ENCODE measurements around the gene SSC5D. TPM values are rescaled to one million over a fixed set of nuclear protein-coding genes. Genes with fewer than 3 reads are reported as not detected.
A peak's percentile ranks its signal among the peaks of the same experiment; 100 is the strongest.

The SSC5D gene
- total RNA-seq, 1 donor from 2014 or later: 0.13 TPM

DNA sequence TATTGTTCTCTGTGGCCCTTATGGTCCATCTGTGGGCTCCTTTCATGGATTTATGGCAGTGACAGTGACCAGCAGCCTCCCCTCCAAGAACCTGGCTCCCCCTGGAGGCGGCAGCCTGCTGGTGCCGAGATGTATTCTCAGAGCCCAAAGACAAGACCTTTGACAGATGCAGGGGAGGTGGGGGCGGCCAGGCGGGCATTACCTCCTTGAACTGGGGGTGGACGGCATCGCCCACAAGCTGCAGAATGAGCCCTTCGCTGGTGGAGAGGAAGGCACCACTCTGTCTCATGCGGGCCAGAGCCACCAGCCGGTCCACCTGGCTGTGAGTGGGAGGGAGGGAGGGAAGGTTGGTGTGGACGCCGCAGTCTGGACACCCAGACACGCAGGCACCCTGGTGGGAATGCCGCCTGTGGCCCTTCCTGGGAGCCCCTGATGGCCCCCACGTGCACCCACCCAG is 33.4 kb upstream of the SSC5D start:
- no peak for DNase-seq (ENCODE audit: low read depth, low spot score)

DNA sequence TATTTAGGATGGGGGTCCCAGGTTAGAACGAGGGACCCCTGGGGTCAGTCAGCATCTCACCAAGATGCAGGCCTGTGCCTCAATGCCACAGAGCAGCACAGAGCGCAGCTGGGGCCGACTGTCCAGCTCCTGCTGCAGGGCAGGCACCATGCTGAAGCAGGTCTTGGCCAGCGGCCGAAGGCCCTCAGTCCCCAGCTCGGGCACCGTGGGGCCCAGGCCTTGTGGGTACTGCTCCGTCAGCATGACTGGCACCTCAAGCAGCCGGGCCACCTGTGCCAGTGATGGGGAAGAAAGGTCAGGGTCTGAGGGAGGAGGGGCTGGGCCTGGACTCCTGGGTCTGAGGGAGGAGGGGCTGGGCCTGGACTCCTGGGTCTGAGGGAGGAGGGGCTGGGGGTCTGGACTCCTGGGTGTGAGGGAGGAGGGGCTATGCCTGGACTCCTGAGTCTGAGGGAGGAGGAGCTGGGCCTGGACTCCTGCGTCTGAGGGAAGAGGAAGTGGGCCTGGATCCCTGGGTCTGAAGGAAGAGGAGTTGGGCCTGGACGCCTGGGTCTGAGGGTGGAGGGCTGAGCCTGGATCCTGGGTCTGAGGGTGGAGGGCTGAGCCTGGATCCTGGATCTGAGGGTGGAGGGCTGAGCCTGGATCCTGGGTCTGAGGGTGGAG is 32.5 kb upstream of the SSC5D start:
- no peak for DNase-seq (ENCODE audit: low read depth, low spot score)

DNA sequence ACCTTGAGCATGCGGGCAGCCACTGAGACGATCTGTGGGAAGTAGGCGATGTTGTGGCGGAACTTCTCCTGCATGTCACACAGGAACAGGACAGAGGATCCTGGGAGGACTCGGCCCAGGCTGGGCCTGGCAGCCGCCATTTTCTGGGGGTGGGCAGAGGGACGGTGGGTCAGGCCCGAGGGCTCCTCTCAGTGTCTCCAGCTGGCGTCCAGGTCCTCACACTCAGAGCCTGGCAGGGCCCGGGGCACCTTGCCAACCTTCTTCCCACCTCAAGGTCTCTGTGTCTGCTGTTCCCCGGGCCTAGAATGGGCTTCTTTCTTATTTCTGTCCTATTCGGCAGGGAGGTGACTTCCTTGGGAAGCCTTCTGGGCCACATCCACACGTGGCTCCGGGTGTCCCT is 31.9 kb upstream of the SSC5D start:
- DNase-seq (ENCODE audit: low read depth, low spot score): no peak

DNA sequence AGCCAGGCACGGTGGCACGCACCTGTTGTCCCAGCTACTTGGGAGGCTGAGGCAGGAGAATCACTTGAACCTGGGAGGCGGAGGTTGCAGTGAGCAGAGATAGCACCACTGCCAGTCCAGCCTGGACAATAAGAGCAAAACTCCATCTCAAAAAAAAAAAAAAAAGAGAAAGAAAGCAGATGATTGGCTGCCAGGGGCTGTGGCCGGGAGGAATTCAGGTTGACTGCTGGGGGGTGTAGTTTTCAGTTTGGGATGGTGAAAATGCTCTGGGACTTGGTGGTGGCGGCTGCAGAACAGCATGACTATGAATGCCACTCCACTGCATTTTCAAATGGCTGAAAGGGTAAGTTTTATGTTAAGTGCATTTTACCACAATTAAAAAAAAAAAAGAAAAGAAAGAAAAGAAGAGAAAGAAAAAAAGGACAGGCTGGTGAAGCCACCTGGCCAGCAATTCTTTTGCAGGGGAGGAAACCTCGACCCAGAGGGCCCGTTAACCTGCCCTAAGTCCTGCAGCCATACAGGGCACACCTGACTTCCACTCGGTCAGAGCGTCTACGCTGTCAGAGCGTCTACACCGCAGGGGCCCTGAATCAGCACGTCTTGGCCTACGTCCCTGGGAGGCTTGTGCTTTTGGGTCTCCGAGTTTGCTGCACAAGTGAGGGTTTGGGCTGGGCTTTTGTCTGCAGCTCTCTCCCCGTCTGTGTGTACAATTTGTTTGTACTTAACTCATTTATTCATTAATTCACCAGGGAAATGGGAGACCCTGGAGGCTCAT is 30.4 kb upstream of the SSC5D start:
- DNase-seq (ENCODE audit: low read depth, low spot score): no peak

DNA sequence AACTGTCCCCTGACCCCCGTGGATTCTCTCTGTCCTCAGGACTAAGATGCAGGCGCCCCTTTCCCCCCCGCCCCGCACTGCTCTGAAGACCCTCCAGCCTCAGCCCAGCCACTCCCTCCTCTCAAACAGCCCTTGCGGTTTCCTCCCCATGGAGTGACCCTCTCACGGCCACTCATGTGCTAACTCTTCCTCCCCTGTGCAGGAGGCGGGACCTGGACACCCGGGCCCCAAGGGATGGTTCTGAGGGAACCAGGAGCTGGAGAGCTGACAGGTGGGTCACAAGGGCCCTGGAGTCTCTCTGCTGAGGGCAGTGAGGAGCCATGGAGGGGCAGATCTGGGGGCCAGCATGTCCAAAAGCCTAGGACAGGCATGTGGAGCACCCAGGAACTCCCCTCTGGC is 28.7 kb upstream of the SSC5D start:
- no peak for DNase-seq (ENCODE audit: low read depth, low spot score)

DNA sequence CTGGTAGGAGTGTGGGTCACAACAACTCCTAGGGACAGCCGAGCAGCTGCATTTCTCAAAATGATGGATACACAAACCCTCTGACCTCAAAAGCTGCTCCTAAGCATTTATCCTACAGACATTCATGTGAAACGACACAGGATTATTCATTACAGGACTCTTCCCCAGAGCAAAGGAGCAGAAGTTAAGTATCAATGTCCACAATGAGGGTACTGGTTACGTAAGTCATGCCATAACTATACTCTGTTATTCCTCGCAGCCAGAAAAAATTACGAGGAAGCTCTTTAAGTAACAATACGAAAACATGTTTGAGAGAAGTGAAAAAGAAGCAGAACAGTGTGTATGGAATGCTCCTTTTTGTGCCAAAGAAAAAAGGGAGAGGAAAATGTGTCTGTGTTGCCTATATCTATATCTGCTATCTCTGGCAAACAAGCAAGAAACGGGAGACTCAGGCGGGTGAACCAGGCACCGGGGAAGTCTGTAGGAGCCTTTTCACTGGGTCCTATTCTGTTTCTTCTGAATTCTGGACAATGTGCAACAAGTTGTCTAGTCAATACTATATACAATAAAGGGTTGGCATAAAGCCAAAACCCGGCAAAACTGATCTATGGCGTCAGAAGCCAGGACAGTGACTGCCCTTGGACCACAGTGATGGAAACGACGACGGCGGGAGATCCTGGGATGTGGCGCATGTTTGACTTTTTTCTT is 28.1 kb upstream of the SSC5D start:
- DNase-seq (ENCODE audit: low read depth, low spot score): no peak

DNA sequence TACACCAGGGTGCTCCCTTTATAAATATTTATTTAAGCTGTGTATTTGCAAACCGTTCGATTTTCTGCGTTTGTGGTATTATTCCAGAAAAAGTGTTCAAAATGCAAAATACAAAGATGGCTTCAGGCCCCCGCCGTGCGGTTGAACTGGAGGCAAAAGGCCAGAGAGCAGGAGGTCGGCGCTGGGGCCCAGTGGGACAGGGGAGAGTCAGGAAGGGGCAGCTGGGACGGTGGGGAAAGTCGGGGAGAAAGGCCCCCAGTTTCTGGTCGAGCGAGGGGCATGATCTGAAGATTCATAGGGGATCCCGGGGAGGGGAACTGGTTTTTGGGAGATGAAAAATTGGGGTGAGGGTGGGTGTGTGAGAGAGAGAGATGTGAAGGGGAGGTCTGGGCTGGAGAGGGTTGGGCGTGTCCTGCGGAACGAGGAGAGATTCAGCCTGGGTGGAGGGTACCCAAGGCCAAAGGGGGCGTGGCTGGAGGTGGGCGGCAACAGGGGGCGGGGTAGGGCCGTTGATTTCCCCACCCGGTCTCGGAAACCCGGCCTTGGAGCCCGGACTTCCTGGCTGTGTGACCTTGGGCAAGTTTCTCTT is 27.5 kb upstream of the SSC5D start:
- no peak for DNase-seq (ENCODE audit: low read depth, low spot score)

DNA sequence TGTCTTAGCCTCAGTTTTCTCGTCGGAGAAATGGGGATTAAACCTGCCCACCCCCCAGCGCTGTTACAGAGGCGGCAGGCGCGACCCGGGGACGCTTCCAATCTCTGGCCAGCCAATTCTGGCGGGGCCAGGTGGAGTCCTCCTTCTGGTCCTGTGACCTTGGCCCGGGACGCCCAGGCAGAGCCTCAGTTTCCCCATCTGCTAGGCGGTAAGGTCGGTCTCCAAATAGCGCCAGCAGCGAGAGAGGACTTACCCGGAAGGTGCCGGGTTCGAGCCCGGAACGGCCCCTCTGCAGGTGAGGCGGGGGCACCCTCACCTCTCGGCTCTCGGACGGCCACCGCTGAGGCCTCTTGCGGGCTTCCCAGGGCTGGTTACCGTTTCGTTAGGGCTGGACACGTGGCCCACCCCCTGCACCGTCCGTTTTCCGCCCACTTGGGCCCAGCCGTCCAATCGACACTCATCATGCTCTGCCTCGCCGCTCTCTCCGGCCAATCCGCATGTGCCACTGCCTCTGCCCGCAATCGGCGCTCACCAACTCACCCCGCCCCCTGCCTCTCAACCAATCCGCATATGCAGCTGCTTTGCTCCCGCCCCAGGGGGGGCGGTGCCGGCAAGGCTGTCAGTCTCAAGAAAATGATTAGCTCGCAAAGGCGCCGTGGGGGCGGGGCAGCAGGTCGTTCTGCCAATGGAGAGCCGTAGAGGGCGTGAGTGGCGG is 26.8 kb upstream of the SSC5D start, which contains the start of gene ISOC2:
ISOC2 (minus strand) TSS at position 384 of the 715 bp plus-strand sequence. CDS start 5,156 bp downstream, outside the sequence.
- peak; percentile 99 for DNase-seq (ENCODE audit: low read depth, low spot score)

DNA sequence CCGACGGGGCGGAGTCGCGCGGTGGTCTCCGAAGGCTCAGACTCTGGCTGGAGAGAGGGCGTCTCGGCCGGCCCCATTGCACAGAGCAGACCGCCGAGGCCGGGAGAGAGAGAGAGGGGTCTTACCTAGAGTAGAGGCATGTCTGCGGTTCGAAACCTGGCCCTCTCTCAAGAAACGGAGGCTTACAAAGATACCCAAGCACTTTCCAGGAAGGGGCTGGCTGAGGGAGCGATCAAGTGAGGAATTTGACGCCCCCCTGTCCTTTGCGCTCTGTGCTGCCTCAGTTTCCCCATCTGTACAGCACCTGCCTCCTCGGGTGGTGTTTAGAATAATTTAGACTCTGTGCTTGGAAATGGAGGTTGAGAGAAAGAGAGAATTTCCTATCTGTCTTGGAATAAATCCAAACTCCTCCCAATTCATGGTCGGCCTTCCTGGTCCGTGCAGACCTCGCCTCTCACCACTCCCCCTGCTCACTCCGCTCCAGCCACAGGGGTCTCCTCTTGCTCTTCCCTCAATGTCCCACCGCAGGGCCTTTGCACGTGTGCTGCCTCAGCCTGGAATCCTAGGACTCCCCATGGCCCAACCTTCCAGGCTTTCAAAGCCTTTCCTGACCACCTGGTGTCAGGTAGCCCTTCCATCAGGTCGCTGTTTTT is 26.1 kb upstream of the SSC5D start:
- DNase-seq (ENCODE audit: low read depth, low spot score): no peak

DNA sequence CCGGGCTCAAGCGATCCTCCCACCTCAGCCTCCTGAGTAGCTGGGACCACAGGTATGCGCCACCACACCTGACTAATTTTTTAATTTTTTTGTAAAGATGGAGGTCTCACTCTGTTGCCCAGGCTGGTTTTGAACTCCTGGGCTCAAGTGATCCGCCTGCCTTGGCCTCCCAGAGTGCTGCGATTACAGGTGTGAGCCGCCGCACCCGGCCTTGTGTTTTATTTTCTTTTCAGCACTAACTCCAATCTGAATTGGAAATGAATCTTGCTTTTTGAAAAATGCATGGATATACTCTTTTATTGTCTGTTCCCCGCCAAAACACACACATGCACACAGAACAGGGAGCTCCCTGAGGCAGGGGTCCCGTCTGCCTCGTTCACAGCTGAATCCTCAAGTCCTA is 25.5 kb upstream of the SSC5D start:
- no peak for DNase-seq (ENCODE audit: low read depth, low spot score)

DNA sequence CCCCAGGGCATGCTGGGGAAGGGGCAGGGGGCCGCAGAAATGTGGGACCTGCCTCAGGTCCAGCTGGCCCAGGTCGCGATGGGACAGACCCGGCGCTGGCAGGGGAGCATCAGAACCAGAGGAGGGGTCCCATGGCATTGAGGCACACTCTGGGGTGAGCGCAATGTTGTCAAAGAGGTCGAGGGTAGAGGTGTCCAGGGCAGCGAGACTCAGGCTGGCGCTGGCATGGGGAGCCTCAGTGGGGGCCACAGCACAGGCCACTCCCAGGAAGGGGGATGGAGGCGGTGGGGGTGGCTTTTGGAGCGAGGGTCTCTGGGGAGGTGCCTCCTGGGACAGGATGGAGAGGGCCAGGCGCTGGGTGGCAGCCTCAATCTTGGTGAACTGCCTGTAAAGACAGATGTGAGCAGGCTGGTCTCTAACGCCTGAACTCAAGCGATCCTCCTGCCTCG is 24.6 kb upstream of the SSC5D start:
- no peak for DNase-seq (ENCODE audit: low read depth, low spot score)

DNA sequence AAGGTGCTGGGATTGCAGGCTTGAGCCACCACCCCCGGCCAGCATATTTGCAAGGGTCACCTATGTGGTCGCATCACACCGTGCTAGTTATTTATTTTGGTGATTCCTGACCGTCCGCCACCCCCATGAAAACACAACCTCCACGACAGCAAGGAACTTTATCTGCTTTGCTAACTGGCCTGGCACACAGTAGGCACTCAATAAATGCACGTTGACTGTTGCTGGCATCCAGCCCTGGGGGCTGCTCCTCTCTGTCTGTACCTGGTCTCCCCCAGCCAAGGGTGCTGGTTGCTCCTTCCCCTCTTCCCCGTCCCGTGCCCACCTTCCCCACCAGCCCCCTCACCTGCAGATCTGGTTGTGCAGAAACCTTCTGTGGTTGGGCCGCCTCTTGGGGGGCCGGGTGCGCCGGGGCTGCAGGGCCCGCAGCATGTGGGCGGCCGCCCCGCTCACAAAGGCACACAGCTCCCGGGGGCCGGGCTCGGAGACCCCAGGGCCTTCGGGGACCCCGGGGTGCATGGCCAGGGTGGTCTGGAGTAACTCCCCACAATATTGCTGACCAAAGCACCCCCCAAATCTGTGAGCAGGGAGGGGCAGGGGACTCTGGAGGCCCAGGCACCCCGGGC is 24.1 kb upstream of the SSC5D start:
- DNase-seq (ENCODE audit: low read depth, low spot score): no peak

DNA sequence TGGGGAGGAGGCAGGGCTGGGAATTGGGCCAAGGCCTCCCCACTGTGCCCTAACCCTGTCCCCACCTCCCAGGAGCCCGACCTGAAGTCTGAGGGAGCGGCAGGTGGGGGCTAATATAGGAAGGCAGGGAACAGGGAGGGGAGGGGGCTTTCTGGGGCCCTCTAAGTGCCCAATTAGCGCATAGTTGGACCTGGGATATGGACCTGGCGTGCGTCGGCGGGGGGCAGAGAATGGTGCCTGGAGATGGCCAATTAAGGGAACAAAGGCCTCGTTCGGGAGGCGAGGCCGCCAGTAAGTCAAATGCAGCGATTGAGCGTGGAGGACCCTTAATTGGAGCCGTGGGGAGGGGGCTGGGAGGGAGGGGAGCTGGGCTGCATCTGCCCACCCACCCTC is 23.6 kb upstream of the SSC5D start, which contains the start of gene C19orf85:
C19orf85 (minus strand) TSS at position 90 of the 393 bp plus-strand sequence. CDS start 197 bp downstream, outside the sequence.
- no peak for DNase-seq (ENCODE audit: low read depth, low spot score)

DNA sequence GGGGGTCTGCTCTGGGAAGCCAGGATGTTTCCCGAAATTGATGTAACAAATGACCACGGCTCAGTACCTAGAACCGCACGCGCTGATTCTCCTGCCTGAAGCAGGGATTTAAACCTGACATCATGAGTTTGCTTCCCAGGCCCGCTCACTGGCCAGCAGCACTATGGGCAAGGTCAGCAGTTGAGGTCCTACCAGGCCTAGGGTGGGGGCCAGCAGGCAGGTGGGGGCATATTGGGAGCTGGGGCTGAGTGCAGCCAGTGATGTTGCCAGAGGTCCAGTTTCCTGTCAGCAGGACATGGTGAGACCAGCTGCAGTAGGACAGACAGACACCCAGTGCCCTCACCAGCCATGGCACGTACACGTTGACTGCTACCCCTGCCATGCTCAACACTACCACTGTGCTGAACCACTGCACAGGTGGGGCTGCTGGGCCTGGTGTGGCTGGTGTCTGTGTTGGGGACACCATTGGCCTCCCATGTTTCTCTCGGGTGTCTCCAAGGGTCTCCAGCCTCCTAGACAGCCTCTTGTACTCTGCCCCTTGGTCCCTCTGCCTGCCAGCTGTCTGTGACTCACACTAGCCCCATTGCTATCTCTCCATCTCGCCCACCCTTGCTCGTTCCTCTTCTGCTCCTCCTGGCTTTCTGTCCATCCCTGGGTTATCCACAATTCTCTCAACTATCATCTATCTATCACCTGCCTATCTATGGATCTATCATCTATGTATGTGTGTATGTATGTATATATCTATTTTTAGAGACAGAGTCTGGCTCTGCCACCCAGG is 22.6 kb upstream of the SSC5D start:
- no peak for DNase-seq (ENCODE audit: low read depth, low spot score)

DNA sequence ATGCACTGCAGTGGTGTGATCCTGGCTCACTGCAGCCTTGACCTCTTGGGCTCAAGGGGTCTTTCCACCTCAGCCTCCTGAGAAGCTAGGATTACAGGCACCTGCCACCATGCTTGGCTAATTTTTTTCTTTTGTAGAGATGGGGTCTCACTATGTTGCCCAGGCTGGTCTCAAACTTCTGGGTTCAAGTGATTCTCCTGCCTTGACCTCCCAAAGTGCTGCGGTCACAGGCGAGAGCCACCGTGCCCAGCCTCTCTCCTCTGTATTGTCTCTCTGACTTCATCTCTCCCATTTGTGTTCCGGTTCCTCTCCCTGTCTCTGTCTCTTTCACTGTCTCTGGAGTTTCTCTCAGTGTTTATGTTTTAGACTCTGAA is 22.0 kb upstream of the SSC5D start:
- DNase-seq (ENCODE audit: low read depth, low spot score): no peak

DNA sequence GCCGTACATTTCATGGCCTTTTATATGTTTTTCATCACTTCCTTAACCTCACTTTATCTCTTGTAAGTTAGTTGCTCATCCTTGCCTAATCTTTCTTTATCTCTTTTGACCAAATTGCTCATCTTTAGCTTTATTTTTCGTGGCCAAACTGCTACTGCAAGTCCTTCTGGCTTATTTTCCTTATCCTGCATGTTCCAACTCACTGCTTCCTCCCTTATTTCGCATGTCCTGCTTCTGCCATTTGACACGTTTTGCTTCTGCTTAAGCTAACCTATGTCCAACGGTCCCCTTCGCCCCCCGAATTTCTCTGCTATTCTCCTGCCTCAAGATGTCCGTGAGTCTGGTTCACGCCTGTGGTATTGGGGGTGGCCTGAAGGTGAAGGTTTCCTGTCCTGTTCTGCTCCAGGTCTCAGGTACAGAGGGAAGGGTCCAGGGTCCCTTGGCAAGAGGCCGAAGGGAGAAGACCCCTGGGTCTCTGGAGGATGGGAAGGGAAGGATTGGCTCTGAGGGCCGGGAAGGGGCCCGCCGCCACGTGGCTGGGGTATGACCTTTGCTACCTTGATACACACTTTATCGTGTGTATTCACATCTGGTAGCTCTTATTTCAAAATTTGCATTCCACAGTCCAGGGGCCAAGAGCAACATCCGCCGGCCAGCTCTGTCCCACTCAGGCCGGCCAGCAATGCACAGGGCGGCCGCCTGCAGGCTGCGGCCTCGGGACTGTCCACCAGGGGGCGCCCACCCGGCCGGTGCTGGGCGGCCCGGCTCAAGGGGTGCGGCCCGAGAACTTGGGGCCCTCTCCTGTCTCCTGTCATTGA is 20.8 kb upstream of the SSC5D start:
- DNase-seq (ENCODE audit: low read depth, low spot score): no peak

DNA sequence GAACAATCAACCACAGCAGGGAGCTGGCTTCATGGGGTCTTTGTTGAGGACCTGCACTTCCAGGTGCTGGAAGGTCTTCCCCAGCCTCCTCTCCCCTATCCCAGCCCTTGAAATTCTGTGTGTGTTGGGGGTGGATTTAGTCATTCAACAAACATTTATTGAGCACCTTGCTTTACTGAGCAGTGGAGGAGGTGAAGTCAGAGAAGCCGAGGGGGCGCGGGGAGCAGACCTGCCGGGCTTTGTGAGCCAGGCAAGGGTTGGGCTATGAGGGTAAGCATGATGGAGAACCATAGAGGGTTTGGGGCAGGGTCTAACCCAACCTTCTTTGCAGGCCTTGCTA is 20.2 kb upstream of the SSC5D start:
- no peak for DNase-seq (ENCODE audit: low read depth, low spot score)

DNA sequence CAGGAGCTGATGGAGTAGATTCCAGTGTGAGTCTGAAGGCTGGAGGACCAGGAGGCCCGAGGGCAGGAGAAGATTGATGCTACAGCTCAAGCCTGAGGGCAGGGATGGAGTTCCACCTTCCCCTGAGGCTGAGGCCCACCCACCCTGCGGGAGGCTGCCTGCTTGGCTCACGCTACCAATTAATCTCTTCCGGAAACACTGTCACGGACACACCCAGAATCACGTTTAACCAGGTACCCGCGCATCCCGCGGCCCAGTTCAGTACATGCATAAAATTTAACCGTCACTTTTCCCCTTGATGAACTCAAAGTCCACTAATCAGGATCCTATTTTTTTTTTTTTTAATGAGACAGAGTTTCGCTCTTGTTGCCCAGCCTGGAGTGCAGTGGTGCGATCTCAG is 17.0 kb upstream of the SSC5D start:
- DNase-seq (ENCODE audit: low read depth, low spot score): no peak

DNA sequence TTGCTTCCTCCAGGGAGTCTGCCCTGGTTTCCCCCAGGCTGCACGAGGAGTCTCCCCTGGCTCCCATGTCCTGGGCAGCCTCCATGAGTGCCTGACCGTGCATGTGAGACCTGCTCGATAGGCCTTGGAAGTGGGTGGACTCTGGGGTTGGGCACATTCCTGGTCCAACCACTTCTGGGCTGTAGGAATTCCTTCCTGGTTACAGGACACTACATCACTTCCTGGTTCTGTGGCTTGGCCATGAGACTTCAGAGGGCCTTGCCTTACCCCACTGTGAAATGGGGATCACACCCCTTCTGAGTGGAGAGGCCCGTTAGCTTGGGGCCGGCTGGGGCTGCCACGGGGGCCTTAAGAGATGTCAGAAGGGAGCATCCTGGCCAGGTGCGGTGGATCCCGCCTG is 15.8 kb upstream of the SSC5D start:
- DNase-seq (ENCODE audit: low read depth, low spot score): no peak
